Measurements from ENCODE around the gene LRRC1.

GRCh38 chr6:53917464-53917842, 122.6 kb downstream of the LRRC1 start:
- TF ChIP-seq REST (IDR thresholded peaks at IDR 0.05; ENCODE audit: insufficient read depth in 1 of 2, low read depth in 2 of 2, low read length in 2 of 2) (no peak), POLR2AphosphoS5 (IDR thresholded peaks at IDR 0.05; ENCODE audit: low read depth, low read length) (no peak), TAF1 (IDR thresholded peaks at IDR 0.05; ENCODE audit: borderline replicate concordance, insufficient read depth, low read length) (no peak)
